HG03439 (cell line): ENCODE measurements around the gene DNAJC11.
"Not testable (repeated sequence)": the region's sequence is repeated elsewhere in the genome, so short reads cannot be mapped to it uniquely, and the experiment has no call there.

Source experiments
- ATAC-seq: cut with Tn5 transposase; IDR thresholded peaks from one replicate; pipeline ENCODE4 v1.9.1; 2021; ENCODE audit warnings: mild to moderate bottlenecking, moderate library complexity; ENCODE audit not compliant: unreplicated experiment

The DNAJC11 gene

DNA sequence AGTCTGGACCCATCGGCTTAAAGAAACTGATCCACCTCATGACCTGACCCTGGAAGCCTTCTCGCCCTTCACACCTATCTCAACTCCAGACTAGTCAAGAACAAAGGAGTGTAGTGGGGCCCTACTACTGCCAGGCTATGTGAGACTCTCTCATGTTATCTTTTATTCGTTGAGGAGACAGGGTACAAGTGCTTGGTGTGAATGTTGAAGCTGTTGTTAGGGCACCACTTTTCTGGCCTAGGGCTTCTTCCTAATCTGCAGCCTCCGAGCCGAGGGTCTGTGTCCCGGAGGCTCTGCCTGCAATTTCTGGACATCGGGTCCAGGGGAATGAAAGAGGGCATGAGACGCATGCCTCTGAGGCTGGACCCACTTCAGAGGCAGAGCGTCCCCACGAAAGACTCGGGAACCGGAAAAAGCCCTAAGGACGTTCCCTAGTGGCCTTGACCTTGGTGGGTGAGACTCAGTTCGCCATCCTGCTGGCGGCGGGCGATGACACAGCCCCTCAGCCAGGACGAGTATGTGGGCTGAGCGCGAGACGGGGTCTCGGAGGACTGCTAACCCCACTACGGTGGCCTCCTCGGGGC is 671 bp downstream of the DNAJC11 start:
- ATAC-seq, result no peak

DNA sequence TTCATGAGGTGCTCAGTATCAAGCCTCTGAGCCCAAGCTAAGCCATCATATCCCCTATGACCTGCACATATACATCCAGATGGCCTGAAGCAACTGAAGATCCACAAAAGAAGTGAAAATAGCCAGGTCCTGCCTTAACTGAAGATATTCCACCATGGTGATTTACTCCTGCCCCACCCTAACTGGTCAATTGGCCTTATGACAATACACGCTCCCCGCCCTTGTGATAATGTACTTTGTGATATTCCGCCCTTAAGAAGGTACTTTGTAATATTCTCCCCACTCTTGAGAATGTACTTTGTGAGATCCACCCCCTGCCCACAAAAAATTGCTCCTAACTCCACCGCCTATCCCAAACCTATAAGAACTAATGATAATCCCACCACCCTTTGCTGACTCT is 1.7 kb downstream of the DNAJC11 start:
- ATAC-seq, result not testable (repeated sequence)

DNA sequence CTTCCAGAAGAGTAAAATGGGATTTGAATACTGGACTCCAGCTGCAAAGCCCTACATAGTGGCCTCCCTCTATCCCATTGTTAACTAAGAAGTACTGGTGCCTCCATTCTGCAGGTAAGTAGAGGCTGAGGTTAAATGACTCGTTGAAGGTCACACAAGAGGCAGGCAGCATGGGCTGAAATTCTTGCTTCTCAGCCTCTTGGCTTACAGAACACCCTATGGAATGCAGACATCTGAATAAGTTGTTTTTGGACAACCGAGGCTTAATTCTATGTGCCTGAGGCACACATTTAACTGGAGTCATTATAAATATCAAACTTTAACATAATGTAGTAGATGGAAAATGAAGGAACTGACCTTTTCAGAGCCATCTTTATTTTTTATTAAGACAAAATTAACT is 5.7 kb downstream of the DNAJC11 start:
- ATAC-seq, result no peak

DNA sequence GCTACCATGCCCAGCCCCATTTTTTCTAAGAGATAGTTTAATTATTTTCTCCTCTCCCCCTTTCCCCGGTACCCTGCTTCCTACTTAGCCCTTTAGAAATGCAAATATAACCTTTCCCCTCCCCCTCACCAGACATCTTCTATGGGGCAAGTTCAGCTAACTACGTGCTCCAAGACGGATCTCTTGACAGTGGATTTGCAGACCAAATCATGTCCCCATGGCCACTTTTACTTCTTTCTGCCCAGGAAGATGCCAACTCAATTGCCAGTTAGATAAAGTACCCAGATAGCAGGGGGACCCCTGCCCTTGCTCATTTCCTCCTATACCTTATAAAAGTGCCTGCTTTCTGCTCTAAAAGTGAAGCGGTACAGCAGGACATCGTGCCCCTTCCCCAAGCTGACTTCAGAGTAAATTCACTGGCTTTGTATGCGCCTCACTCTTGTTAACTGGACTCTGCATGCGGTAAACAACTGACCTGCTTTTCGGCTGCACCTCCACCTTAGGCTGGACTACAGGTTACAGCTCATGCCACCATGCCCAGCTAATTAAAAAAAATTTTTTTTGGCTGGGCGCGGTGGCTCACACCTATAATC is 7.4 kb downstream of the DNAJC11 start:
- no peak for ATAC-seq

DNA sequence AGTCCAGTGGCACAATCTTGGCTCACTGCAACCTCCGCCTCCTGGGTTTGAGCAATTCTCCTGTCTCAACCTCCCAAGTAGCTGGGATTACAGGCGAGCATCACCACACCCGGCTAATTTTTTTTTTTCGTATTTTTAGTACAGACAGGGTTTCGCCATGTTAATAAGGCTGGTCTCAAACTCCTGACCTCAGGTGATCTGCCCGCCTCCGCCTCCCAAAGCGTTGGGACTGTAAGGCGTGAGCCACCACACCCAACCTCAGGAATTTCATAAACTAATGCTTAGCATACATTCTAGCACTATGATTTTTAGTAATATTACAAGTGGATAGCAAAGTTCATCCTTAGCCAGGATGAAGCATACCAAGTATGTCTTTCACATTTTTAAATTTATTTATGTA is 8.7 kb downstream of the DNAJC11 start:
- no peak for ATAC-seq

DNA sequence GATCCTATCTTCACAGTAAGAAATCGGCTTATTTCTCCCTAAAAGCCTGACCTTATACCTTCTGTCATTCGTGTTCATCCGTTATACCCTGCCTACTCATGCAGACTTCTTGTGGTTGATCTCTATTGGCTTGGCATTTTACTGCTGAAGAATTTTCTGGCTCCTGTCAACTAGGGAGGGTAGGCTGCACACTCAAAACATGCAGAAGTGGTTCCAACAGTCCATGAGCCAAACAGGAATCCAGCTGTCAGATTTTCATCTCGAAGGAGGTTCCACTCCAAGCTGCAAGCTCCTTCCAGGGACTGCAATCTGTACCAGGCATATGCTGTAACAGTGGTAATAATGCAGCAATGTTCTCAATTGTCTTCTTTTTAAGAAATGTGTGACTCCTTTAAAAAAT is 10.1 kb downstream of the DNAJC11 start:
- no peak for ATAC-seq

DNA sequence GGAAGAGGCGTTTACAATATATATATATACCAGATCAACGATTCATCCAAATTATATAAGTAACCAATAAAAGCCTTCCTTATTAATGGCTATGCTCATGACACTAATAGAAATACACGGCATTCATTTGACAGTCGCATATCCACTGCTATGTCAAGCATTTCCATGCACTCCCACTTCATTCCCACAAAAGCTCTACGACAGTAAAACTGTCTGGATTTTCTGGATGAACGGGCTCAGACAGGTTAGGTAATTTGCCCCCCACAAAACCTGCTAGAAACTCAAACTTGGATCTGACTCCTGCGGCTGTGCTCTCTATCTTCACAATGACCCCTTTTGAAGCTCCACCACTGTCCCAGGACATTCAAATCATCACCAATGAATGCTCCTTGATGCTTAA is 11.4 kb downstream of the DNAJC11 start:
- ATAC-seq, result no peak

DNA sequence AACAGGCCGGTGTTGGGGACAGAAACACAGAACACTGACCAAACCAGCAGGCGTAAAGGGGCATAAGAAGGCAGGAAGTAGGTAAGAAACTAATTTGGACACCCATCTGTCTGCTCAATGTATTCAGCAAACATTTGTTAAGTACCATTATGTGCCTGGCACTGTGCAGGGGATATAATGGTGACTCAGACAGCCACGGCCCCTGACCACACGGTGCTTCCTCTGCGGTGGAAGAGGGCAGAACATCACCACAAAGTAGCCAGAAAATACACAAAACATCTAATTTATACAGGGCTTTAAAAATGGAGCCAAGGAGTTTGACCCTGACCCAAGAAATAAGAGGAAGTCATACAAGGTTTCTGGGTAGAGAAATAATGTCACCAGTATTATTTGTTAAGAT is 12.9 kb downstream of the DNAJC11 start:
- no peak for ATAC-seq

DNA sequence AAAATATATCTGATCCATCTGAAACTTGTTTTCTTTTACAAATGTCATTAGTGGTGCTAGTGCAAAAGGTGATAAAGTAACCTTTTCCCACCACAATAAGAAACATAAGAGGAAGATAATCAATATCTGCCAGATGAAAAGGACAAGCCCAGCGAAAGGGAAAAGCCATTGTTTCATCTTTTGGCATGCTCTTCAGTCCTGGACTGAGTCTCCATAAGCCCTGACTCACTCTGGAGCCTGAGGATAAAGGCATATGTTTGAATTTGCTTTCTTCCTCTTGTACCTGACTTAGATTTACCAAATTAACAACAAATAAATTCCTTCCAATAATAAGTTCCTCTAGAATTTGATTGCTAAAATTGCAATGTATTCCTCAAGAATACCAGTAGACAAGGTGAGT is 13.6 kb downstream of the DNAJC11 start:
- ATAC-seq, result no peak

DNA sequence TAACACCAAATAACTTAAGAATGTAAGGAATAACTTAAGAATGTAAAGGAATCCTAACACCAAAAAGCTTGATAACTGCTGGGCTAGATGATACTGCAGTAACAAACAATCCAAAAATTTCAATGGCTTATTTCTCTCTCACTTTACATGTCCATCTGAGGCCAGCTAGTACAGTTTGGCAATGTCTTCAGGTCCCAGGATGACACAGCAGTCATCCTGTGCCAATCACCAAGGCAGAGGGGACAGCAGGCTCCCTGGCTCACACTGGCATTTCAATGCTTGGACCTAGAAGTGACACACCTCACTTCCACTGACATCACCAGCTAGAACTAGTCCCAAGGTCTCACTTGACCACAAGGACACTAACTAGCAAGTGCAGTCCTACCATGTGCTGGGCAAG is 15.3 kb downstream of the DNAJC11 start:
- no peak for ATAC-seq

DNA sequence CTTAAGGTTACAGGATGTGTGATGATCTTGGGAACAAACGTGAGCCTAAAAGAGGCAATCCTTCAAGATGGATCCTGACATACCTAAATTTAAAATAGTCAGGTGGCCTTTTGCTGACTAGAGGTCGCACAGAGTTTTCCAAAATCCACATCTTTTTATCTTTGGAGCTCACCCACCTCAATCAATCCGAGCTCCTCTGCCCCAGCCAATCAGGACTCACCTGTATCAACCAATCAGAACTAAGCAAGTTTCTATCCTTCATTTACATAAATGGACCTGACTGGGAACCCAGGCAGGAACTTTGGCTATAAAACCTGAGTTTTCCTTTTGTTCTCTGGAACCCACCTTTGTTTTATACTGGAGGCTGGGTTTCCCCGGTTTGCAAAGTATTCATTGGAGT is 16.2 kb downstream of the DNAJC11 start:
- ATAC-seq, result no peak

DNA sequence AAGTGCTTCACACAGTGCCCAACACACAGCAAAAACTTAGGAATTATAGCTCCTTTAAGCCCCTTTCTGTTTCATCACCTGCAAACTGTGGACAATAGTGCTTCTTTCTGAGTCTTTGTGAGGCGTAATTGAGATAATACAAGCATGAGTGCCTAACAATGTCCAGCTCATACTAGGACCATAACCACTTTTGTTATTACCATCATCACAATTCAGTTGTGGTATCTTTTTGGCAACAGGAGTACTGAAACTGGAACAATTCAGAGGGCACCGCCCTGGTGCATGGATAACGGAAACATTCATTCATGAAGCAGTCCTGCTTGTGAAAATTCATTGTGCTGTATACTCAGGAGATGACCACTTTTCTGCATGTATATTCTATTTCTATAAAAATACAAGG is 18.2 kb downstream of the DNAJC11 start:
- no peak for ATAC-seq

DNA sequence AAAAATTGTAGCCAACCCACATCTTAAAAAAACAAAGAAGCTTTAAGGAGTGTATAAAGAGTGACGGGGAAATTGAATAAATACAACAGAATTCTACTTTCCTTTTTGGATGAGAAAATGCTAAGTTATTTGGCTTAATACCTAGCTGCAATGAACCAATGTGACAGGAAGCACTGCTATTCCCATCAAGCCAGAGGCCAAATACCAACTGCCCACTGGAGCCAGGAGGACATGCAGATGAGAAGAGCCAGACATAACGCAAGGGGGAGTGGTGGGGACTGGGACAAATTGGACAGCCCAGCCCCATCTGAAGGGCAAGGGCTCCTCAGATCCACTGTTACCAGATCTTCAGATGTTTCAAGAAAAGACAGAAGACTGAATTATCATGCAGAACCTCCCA is 25.7 kb downstream of the DNAJC11 start:
- no peak for ATAC-seq

DNA sequence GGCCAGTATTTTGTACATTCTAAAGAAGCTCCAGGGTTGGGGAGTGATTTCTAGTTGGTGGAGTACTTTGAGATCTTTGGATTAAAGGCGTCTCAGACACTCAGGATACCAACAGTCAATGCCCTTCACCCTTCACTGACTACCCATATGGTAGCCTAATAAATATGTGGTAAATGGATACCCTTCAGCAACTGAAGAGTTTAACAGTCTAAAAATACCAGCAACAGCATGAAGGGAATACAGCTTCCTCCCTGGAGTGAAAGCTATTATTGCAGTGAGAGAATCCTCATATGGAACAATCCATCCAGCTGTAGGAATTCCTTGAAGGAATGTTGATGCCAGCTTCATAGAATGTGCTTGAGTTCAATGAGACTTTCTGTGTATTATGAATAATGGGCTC is 26.8 kb downstream of the DNAJC11 start:
- no peak for ATAC-seq

DNA sequence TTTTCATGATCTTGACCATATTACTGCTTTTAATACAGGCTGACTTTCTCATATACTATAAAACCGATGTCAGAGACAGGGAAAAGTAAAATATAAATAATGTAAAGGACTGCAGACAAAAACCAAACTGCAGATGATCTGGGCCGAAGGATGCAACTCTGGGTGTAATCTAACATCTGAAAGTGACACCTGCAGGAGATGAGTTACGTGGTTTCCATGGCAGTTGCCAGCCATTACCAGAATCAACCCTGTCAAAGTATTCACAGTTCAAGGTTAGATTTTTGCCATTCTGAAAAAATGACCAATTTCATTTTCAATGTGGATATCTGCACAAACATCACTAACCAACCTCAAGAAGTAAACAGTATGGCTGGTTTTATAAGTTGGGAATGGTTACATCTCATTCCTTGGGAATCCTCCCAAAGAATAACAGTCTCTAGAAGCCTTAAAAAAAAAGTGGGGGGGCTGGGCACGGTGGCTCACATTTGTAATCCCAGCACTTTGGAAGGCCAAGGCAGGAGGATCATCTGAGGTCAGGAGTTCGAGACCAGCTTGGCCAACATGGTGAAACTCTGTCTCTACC is 27.7 kb downstream of the DNAJC11 start:
- no peak for ATAC-seq

DNA sequence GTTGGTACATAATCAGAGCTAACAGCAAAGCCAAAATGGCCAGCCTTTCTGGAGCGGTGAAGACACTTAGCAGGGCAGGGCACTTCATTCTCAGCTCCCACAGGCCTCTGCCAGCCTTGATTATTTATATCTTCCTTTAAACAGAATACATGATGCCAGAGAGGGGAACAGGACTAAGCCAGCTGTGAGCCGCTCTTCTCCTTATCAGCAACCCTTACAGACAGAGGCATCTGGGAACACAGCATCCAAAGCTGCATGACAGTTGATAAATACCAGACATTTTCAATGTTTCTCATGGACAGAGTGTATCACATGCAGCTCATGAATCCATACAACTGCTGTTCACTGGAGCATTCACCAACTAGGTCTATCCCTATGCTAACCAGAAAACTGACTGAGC is 29.1 kb downstream of the DNAJC11 start:
- no peak for ATAC-seq

DNA sequence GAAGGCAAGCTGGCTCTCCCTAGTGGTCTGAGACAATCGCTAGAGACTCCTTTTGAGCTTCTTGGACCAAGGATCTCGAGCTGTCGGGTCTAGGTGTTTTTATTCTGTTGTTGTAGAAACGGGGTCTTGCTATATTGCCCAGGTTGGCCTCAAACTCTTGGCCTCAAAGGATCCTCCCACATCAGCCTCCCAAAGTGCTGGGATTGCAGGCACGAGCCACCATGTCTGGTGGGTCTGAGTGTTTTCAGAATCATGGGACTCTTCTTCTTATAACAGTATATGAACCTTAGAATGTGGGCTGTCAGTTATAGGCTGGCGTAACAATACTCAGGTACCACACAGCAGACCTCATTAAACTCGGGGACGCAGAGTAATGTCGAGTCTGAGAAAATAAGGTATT is 33.1 kb downstream of the DNAJC11 start:
- no peak for ATAC-seq

DNA sequence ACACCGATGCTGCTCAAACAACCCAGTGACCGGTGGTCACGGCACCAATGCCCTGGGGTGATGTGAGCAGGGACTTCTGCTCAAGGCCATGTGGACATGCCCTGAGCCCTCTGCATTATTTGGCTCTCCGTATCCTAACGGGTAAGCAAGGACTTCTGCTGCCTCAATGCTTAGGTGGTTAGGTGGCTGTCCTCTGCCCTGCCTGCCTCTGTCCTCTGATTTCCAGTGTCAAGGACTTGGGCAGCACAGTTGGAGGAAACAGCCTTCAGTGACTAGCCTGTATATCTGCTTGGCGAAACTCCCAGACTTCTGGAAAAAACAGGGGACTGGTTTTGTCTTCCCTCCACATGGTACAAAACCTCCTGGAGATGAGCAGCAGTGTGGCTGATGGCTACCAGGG is 34.5 kb downstream of the DNAJC11 start:
- ATAC-seq, result no peak

DNA sequence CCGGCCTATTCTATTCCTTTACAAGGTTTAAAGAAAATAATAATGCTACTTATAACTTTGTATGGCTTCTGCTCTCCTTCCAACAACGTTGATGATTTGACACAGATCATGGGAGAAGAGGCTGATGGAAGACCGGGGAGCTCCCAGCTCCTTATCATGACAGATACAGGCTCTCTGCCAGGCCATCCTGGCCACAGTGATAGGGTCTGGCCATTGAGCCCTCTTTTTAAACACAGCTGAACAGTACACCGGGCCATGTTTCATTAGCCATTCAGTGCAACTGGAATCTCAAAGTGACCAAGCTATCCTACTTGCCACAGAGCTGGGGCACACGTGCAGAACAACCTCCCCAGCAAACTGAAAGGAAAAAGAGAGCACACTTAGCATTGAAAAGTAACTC is 34.9 kb downstream of the DNAJC11 start:
- no peak for ATAC-seq

DNA sequence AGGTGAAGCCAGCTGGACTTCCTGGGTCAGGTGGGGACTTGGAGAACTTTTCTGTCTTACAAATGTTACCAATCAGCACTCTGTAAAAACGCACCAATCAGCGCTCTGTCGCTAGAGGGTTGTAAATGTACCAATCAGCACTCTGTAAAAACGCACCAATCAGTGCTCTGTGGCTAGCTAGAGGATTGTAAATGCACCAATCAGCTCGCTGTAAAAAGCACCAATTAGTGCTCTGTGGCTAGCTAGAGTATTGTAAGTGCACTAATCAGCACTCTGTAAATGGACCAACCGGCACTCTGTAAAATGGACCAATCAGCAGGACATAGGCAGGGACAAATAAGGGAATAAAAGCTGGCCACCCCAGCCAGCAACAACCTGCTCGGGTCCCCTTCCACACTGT is 39.1 kb downstream of the DNAJC11 start:
- ATAC-seq, result not testable (repeated sequence)

DNA sequence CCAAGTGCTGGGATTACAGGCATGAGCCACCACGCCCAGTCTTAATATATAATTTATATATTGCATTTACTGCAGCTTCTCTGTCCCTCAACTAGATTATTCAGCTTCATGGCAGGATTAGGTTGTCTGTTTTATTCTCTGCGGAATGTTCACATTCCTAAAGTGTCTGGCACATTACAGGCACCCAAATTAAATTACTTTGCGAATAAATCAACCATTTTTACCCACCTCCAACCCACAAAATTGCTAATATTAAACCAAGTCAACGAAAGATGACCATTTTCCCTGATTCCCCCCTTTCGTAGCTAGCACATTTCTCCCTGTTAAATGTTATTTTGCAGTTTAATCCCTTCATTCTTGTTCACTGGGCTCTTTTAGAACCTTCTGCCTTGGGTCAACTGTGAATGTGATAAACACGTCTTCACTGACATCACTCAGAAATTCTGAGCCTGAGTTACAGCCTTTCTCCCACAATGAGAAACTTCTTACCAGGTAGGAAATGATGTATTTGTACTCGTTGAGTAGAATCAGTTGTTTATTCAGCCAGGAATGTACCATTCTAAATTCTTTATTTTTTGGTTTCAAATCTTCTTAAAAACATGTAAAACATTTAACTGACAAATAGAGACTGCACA is 41.1 kb downstream of the DNAJC11 start:
- no peak for ATAC-seq

DNA sequence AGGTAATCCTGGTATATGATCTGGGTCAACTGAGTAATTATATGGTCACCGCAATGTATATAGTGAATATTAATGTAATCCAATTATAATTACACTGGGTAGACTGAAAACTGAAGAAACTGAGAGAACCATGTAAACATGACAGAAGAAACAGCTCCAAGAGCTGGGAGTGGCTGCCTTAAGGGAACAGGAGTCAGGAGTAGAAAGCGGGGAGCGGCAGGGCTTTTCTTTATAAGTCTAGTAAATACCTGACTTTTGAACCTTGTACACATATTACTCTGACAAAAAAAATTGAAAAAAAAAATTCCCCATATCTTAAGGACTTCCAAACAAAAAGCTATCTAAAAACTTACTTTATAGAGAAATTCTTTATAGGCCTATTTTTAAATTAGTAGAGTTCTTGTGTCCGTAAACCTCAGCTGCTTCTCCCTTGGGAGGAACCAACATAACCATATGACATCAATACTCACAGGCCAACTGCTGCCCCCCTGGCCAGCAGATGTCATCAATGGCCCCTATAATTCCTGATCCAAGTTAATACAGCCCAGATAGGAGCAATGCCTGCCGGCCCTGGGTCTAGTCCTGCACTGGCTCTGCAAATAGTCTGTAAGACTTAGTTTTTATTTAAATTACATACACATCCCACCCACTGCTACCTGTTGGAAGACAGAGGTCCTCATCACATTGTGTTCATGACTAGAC is 43.1 kb downstream of the DNAJC11 start:
- ATAC-seq, result no peak
